ENCODE data around the gene CRACR2B. TPM values are rescaled to one million over a fixed set of nuclear protein-coding genes. Genes with fewer than 3 reads are reported as not detected.

CRACR2B gene
- total and polyA plus RNA-seq, 8 donors, result 14.2 to 32.1 (median 21.8) TPM

DNA sequence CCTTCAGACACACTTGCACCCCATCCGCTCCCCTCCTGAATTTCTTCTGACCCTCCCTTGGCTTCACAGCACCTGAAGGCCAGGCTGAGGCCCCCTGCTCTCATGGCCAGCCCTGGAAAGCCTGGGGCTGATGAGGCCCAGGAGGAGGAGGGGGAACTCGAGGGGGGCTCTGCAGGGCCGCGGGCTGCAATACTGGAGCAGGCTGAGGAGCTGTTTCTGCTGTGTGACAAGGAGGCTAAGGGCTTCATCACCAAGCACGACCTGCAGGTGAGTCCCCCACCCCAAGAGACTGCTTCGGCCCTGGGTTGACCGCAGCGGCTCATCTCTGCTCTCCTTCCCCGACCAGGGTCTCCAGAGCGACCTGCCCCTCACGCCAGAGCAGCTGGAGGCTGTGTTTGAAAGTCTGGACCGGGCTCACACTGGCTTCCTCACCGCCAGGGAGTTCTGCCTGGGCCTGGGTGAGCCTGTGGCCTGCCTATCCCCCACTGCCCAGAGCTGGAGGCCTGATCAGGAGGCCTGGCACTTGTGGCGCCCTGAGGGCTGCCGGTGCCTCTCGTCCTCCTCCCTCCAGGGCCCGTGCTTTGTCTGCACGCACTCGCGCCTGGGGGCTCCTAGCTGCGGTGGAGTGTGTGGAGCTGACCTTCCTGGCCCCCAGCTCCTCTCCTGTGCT is 922 bp downstream of the CRACR2B start:
- peak overlapping the region in 1 of 2 donors; percentile 43 for H3K4me3 ChIP-seq
- TF ChIP-seq, protein P1, sequence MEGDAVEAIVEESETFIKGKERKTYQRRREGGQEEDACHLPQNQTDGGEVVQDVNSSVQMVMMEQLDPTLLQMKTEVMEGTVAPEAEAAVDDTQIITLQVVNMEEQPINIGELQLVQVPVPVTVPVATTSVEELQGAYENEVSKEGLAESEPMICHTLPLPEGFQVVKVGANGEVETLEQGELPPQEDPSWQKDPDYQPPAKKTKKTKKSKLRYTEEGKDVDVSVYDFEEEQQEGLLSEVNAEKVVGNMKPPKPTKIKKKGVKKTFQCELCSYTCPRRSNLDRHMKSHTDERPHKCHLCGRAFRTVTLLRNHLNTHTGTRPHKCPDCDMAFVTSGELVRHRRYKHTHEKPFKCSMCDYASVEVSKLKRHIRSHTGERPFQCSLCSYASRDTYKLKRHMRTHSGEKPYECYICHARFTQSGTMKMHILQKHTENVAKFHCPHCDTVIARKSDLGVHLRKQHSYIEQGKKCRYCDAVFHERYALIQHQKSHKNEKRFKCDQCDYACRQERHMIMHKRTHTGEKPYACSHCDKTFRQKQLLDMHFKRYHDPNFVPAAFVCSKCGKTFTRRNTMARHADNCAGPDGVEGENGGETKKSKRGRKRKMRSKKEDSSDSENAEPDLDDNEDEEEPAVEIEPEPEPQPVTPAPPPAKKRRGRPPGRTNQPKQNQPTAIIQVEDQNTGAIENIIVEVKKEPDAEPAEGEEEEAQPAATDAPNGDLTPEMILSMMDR (IDR thresholded peaks at IDR 0.05), result no peak
- peaks cover 0 to 18% of the 10 kb centered on the region in 2 donors for H3K36me3 ChIP-seq
- intact Hi-C loops (cut with DNase I), result no loop called here
- DNase-seq (no peak), ATAC-seq (no peak)
- peaks cover 7 to 45% of the 10 kb centered on the region in 2 donors for H3K27me3 ChIP-seq
- H3K4me1 ChIP-seq, result peaks cover 44 to 89% of the 10 kb centered on the region in 2 donors
- H3K9me3 ChIP-seq, result no peaks in the 10 kb centered on the region
- peak overlapping the region; percentile 44 to 80 for H3K27ac ChIP-seq

DNA sequence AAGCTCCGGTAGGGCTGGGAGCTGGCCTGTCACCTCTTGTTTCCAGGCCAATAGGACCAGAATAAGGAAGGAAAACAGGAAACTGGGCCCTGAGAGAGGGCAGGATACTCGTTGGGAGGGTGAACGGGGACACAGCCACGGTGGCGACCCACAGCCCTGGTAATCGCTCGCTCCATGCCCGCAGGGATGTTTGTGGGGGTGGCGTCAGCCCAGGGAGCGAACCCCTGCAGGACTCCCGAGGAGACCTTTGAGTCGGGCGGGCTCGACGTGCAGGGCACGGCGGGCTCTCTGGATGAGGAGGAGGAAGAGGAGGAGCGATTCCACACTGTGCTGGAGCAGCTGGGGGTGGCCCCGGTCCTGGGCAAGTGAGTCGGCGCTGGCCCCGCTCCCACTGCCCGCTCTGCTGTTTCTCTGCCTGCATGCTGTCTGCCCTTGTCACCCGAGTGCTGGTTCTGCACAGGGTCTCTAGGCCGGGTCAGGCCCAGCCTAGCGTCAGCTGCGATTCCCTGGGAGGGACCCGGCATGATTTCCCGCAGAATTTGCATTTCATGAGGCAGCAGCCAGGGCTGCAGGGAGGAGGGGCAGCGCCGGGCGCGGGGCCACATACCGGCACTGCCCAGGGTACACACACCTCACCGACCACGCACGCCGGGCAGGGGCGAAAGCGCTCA is 1.6 kb downstream of the CRACR2B start:
- Histone ChIP-seq H3K27ac (peak overlapping the region; percentile 44 to 80), H3K4me3 (peak overlapping the region; percentile 23 to 43), H3K9me3 (no peaks in the 10 kb centered on the region), H3K4me1 (peaks cover 49 to 93% of the 10 kb centered on the region in 2 donors), H3K27me3 (peaks cover 7 to 45% of the 10 kb centered on the region in 2 donors), H3K36me3 (peaks cover 0 to 11% of the 10 kb centered on the region in 2 donors)
- intact Hi-C loops (cut with DNase I), result no loop called here
- TF ChIP-seq, protein P1 (IDR thresholded peaks at IDR 0.05), result no peak
- ATAC-seq, result peak; percentile 29
- peak in 2 of 4 donors; percentile 64 to 87 for DNase-seq

DNA sequence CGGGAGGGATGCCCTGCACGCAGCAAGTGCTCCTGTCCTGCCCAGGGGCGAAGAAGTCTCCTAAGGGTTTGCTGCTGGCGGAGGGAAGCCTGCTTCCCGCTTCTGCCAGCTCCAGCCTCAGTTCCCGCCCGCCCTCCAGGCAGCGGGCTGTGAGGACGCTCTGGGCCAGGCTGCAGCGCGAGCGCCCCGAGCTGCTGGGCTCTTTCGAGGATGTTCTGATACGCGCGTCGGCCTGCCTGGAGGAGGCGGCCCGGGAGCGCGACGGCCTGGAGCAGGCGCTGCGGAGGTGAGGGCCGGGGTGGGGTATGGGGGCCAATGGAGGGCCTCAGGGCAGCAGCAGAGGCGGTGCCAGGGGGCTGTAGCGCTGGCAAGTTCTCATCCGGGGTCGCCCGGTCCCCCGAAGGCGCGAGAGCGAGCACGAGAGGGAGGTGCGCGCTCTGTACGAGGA is 2.2 kb downstream of the CRACR2B start:
- TF ChIP-seq, protein P1 (IDR thresholded peaks at IDR 0.05), result no peak

DNA sequence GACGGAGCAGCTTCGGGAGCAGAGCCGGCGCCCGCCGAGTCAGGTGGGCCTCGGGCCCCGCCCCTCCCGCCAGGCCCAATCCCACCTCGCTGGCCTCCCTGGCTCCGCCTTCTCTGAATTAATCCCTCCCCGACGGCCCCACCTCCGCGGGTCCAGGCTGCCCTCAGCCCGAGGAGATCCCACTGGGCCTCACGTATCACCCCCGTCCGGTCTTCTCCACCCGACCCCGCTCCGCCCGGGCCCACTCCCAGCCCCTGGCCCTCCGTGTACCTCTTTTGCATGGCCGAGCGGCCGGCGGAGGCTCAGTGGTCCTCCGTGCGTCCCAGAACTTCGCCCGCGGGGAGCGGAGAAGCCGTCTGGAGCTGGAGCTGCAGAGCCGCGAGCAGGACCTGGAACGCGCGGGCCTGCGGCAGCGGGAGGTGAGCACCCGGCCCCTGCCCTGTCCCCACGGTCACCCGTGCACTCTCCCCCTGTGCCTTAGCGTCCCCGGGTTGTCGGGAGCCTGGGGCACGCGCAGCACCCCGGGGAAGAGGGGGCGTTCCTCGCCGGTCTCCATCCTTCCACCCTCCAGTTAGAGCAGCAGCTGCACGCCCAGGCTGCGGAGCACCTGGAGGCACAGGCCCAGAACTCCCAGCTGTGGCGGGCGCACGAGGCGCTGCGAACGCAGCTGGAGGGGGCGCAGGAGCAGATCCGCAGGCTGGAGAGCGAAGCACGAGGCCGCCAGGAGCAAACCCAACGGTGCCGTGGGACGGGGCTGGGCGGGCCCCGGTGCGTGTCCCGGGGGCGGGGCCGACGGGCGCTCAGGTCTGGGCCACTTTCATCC is 2.8 kb downstream of the CRACR2B start:
- DNase-seq, result peak in 3 of 4 donors; percentile 72 to 93 (median 84)
- Histone ChIP-seq H3K27me3 (peaks cover 7 to 45% of the 10 kb centered on the region in 2 donors), H3K9me3 (no peaks in the 10 kb centered on the region)

More for the DNA sequence above, 2.2 kb downstream of the CRACR2B start:
- H3K36me3 ChIP-seq, result peaks cover 0 to 6% of the 10 kb centered on the region in 2 donors
- peak overlapping the region; percentile 23 to 43 for H3K4me3 ChIP-seq
- peak; percentile 0 for ATAC-seq
- no peaks in the 10 kb centered on the region for H3K9me3 ChIP-seq
- H3K27me3 ChIP-seq, result peaks cover 7 to 45% of the 10 kb centered on the region in 2 donors
- intact Hi-C loops (cut with DNase I), result no loop called here
- peak in 1 of 4 donors; percentile 85 for DNase-seq
- H3K27ac ChIP-seq, result peak overlapping the region in 1 of 2 donors; percentile 80
- H3K4me1 ChIP-seq, result peaks cover 54 to 93% of the 10 kb centered on the region in 2 donors

More for the DNA sequence above, 2.8 kb downstream of the CRACR2B start:
- Histone ChIP-seq H3K4me1 (peaks cover 57 to 94% of the 10 kb centered on the region in 2 donors), H3K4me3 (peak overlapping the region; percentile 23 to 43), H3K36me3 (no peaks in the 10 kb centered on the region), H3K27ac (no peak overlapping the region)
- ATAC-seq, result peak; percentile 67
- TF ChIP-seq, protein P1 (IDR thresholded peaks at IDR 0.05), result no peak
- intact Hi-C loops (cut with DNase I), result no loop called here

All from left lung (tissue), 10 donors.